ENCODE data around the gene ZNF880.
A peak's percentile ranks its signal among the peaks of the same experiment; 100 is the strongest.

ZNF880 gene

DNA sequence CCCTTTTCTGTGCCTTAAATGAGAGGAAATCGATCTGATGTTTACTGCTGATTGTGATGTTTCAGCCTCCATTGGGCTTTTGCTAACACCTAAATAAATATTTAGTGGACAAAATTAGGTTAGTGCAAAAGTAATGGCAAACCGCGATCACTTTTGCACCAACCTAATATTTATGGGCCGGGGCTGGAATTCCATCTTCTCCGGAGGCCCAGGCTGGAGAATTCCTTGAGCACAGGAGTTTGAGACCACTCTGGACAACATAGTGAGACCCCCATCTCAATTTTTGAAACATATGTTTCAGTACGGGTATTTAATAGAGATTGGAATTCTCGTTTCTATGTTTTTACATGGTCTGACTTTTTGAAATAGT, 603 bp downstream of the ZNF880 start:
- H3K27ac ChIP-seq (ENCODE audit: low read depth, low read length) = peak overlapping the region; percentile 92
- H3K27me3 ChIP-seq (ENCODE audit: insufficient read depth, low read length) = no peaks in the 10 kb centered on the region
- WGBS = 82% methylated on average over 6 of the region's 7 CpGs
- no peaks in the 10 kb centered on the region for H3K4me1 ChIP-seq (ENCODE audit: insufficient read depth, low read length)
- peaks cover 35% of the 10 kb centered on the region for H3K36me3 ChIP-seq (ENCODE audit: insufficient read depth, low read length)
- peak overlapping the region; percentile 94 for H3K4me3 ChIP-seq (ENCODE audit: low read length)
- H3K9ac ChIP-seq (ENCODE audit: low read depth, low read length) = peak overlapping the region; percentile 98
- peaks cover 41% of the 10 kb centered on the region for H3K9me3 ChIP-seq (ENCODE audit: insufficient read depth, low read depth, low read length)

DNA sequence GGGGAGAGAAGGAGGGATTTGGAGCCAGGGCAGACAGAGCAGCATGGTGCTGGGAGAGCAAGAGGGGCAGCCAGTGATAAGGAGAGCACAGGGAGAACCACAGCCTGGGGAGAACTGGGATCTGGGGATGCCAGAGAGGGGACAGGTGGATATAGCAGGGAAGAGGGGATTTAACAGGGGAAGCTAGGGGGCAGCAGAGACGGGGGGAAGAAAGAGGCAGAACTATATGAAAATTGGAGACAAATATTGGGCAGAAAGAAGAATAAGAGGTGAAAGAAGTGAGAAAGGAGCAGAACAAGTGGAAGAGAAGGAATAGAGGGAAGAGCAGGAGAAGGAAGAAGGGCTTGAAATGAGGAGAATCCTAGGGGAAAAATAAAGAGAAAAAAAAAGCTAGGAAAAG, 21.4 kb downstream of the ZNF880 start:
- Histone ChIP-seq H3K4me1 (ENCODE audit: insufficient read depth, low read length) (no peaks in the 10 kb centered on the region), H3K27ac (ENCODE audit: low read depth, low read length) (no peak overlapping the region), H3K27me3 (ENCODE audit: insufficient read depth, low read length) (no peaks in the 10 kb centered on the region), H3K9me3 (ENCODE audit: insufficient read depth, low read depth, low read length) (peaks cover 25% of the 10 kb centered on the region; the same call in 1 of the 2 replicates), H3K9ac (ENCODE audit: low read depth, low read length) (no peak overlapping the region), H3K36me3 (ENCODE audit: insufficient read depth, low read length) (peaks cover 21% of the 10 kb centered on the region; the same call in 1 of the 2 replicates), H3K4me3 (ENCODE audit: low read length) (no peak overlapping the region)
- WGBS = 70% methylated on average over 1 of the region's 1 CpG

DNA sequence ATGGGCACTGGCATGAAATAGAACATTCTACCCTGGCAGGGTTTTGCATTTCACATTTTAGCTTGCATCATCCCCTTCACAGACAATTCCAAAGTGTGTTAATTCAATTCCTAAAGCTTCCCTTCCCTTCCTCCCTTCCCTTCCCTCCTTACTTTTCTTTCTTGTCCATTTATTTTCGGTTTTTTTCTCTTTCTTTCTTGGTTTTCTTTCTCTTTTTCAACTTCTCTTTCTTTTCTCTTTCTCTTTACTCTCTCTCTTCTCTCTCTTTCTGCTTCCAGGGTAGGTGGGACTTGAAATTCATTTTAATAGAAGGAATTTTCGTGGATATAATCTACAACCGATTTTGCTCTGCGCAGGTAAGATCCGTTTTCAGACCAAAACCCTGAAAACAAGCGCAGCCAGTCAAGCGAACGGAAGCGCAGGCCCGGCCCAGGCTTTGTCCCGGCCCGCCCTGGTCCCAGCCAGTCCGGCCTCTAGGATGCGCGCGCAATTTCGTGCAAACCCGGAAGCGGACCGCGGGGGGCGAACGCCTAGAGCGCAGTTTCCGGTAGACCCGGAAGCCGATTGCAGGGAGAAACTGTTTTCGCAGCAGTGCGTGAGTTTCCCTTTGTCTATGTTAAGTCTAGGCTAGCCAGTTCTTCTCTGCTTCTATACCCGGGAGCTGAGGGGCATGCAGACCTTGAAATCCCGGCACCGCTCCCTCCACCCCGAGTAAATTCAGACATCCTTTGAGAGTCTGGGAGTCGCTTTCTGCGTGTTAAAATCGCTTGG, 27.8 kb downstream of the ZNF880 start, which contains the start of gene ZNF528:
ZNF528 (plus strand) TSS at position 540 of the 771 bp plus-strand sequence. CDS start 4,165 bp downstream, outside the sequence.
- peak within 1 kb of the TSS; percentile 83 for H3K9ac ChIP-seq (ENCODE audit: low read depth, low read length)
- no peak within 1 kb of the TSS for H3K27ac ChIP-seq (ENCODE audit: low read depth, low read length)
- 90% methylated on average over 36 of the region's 36 CpGs for WGBS
- peaks cover 13% of the 10 kb centered on the region; the same call in 1 of the 2 replicates for H3K9me3 ChIP-seq (ENCODE audit: insufficient read depth, low read depth, low read length)
- H3K36me3 ChIP-seq (ENCODE audit: insufficient read depth, low read length) = peaks cover 16% of the 10 kb centered on the region
- H3K4me1 ChIP-seq (ENCODE audit: insufficient read depth, low read length) = no peaks in the 10 kb centered on the region
- H3K27me3 ChIP-seq (ENCODE audit: insufficient read depth, low read length) = no peaks in the 10 kb centered on the region
- H3K4me3 ChIP-seq (ENCODE audit: low read length) = peak within 1 kb of the TSS; percentile 70

DNA sequence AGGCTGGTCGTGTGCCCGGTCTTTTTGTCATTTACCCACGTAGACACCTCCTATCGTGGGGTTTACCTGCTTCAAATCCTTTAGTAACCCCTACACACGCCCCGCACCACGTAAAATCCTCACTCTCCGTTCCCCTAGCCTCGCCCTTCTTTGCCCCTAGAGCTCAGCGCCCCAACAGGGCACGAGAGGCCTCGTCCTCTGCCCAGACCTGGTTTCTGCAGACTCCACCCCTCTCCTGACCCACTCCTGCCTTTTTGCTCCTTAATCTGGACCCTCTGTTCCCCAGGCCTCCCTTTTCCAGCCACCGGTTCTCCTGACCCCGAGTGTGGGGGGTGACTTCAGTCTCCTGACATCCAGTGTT, 28.3 kb downstream of the ZNF880 start:
- 90% methylated on average over 14 of the region's 14 CpGs for WGBS
- Histone ChIP-seq H3K27me3 (ENCODE audit: insufficient read depth, low read length) (no peaks in the 10 kb centered on the region), H3K4me1 (ENCODE audit: insufficient read depth, low read length) (no peaks in the 10 kb centered on the region), H3K4me3 (ENCODE audit: low read length) (peak overlapping the region; percentile 70), H3K36me3 (ENCODE audit: insufficient read depth, low read length) (peaks cover 19% of the 10 kb centered on the region), H3K9ac (ENCODE audit: low read depth, low read length) (peak overlapping the region; percentile 83), H3K27ac (ENCODE audit: low read depth, low read length) (no peak overlapping the region), H3K9me3 (ENCODE audit: insufficient read depth, low read depth, low read length) (peaks cover 16% of the 10 kb centered on the region; the same call in 1 of the 2 replicates)

DNA sequence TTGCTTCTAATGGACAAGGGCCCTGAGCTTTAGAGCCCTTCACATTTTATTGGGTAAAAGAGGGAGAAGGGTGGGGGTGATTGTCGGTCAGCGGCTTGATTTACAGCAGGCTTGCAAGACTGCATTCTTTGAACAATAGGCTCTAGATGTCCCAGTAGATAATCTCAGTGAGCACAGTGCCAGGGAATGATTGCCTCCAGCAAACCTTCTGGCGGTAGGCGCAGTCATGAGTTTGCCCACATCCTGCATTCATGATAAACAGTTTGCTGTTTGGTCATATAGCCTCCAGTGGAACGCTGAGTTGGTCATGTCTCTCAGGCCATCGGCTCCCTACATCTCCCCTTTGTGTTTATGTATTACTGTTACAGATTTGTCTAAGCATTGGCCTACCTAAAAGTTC, 40.6 kb downstream of the ZNF880 start:
- no peaks in the 10 kb centered on the region for H3K27me3 ChIP-seq (ENCODE audit: insufficient read depth, low read length)
- H3K27ac ChIP-seq (ENCODE audit: low read depth, low read length) = no peak overlapping the region
- no peak overlapping the region for H3K9ac ChIP-seq (ENCODE audit: low read depth, low read length)
- 96% methylated on average over 6 of the region's 6 CpGs for WGBS
- H3K36me3 ChIP-seq (ENCODE audit: insufficient read depth, low read length) = peaks cover 52% of the 10 kb centered on the region
- H3K9me3 ChIP-seq (ENCODE audit: insufficient read depth, low read depth, low read length) = peaks cover 47% of the 10 kb centered on the region
- H3K4me3 ChIP-seq (ENCODE audit: low read length) = no peak overlapping the region
- H3K4me1 ChIP-seq (ENCODE audit: insufficient read depth, low read length) = no peaks in the 10 kb centered on the region

DNA sequence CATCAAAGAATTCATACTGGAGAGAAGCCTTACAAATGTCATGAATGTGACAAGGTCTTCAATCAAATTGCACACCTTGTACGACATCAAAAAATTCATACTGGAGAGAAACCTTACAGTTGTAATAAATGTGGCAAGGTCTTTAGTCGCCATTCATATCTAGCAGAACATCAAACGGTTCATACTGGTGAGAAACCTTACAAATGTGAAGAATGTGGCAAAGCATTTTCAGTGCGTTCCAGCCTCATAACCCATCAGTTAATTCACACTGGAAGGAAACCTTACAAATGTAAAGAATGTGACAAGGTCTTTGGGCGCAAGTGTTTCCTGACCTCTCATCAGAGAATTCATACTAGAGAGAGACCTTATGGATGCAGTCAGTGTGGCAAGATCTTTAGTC, 46.0 kb downstream of the ZNF880 start:
- no peak overlapping the region for H3K4me3 ChIP-seq (ENCODE audit: low read length)
- no peaks in the 10 kb centered on the region for H3K4me1 ChIP-seq (ENCODE audit: insufficient read depth, low read length)
- peaks cover 78% of the 10 kb centered on the region for H3K9me3 ChIP-seq (ENCODE audit: insufficient read depth, low read depth, low read length)
- H3K9ac ChIP-seq (ENCODE audit: low read depth, low read length) = no peak overlapping the region
- 85% methylated on average over 5 of the region's 5 CpGs for WGBS
- peaks cover 11% of the 10 kb centered on the region; the same call in 1 of the 2 replicates for H3K36me3 ChIP-seq (ENCODE audit: insufficient read depth, low read length)
- H3K27me3 ChIP-seq (ENCODE audit: insufficient read depth, low read length) = no peaks in the 10 kb centered on the region
- H3K27ac ChIP-seq (ENCODE audit: low read depth, low read length) = no peak overlapping the region

DNA sequence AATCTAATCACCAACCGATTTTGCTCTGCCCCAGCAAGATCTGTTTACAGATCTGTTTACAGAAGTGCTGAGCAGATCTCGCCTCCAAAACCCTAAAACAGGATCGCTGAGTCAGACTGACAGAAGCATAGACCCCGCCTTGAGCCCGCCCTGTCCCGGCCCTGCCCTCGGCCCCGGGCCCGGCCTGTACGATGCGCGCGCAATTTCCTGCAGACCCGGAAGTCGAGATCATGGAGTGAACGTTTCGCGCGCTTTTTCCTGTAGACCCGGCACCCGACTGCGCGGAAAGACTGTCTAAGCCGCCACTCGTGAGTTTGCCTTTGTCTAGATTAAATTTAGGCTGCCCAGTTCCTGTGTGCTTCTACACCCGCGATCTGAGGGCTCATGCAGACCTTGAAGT, 59.2 kb downstream of the ZNF880 start, which contains the start of gene ZNF534:
ZNF534 (plus strand) TSS at position 212 of the 400 bp plus-strand sequence. CDS start 2,327 bp downstream, outside the sequence.
- Histone ChIP-seq H3K4me3 (ENCODE audit: low read length) (no peak within 1 kb of the TSS), H3K4me1 (ENCODE audit: insufficient read depth, low read length) (no peaks in the 10 kb centered on the region), H3K9ac (ENCODE audit: low read depth, low read length) (no peak within 1 kb of the TSS), H3K36me3 (ENCODE audit: insufficient read depth, low read length) (no peaks in the 10 kb centered on the region), H3K9me3 (ENCODE audit: insufficient read depth, low read depth, low read length) (peaks cover 34% of the 10 kb centered on the region), H3K27ac (ENCODE audit: low read depth, low read length) (no peak within 1 kb of the TSS), H3K27me3 (ENCODE audit: insufficient read depth, low read length) (no peaks in the 10 kb centered on the region)
- WGBS = 95% methylated on average over 27 of the region's 27 CpGs
